ENCODE measurements around the gene ADAM12.

Gene ADAM12

GRCh38 chr10:126422567-126422966, 34.3 kb upstream of the ADAM12 start:
- Histone ChIP-seq H3K36me3 (no peaks in the 10 kb centered on the region), H3K27me3 (no peaks in the 10 kb centered on the region), H3K4me1 (no peaks in the 10 kb centered on the region), H3K9me3 (no peaks in the 10 kb centered on the region), H3K4me3 (ENCODE audit: low read depth, low read length) (no peak overlapping the region)
- TF ChIP-seq, protein P1, sequence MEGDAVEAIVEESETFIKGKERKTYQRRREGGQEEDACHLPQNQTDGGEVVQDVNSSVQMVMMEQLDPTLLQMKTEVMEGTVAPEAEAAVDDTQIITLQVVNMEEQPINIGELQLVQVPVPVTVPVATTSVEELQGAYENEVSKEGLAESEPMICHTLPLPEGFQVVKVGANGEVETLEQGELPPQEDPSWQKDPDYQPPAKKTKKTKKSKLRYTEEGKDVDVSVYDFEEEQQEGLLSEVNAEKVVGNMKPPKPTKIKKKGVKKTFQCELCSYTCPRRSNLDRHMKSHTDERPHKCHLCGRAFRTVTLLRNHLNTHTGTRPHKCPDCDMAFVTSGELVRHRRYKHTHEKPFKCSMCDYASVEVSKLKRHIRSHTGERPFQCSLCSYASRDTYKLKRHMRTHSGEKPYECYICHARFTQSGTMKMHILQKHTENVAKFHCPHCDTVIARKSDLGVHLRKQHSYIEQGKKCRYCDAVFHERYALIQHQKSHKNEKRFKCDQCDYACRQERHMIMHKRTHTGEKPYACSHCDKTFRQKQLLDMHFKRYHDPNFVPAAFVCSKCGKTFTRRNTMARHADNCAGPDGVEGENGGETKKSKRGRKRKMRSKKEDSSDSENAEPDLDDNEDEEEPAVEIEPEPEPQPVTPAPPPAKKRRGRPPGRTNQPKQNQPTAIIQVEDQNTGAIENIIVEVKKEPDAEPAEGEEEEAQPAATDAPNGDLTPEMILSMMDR (IDR thresholded peaks at IDR 0.05; ENCODE audit: low read depth, low read length) = no peak
- DNase-seq = no peak

DNA sequence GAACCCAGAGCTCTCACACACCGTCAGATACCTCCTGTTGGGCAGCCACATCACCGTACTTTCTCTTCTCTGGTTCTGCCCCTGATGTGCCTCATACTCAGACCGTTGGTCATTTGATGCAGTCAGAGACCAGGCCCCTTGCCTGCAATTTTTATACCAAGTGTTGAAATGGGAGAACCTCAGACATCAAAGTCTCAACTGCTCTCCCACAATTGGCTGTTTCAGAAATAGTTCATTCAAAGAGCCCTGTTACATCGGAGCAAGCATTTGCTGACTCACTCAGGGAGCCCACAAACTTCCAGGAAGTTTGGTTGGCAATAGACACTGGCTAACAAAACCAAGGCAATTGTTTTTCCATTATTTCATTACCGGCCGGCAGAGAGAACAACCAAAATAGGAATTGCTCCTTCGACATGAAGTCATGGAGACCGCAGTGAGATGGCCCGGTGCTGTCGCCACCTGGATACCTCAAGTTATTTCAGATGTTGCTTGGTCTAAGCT, 33.5 kb upstream of the ADAM12 start:
- TF ChIP-seq, protein P1 (IDR thresholded peaks at IDR 0.05; ENCODE audit: low read depth, low read length) = no peak
- DNase-seq = no peak
- Histone ChIP-seq H3K27me3 (no peaks in the 10 kb centered on the region), H3K4me3 (ENCODE audit: low read depth, low read length) (no peak overlapping the region), H3K4me1 (no peaks in the 10 kb centered on the region), H3K36me3 (no peaks in the 10 kb centered on the region), H3K9me3 (no peaks in the 10 kb centered on the region)

DNA sequence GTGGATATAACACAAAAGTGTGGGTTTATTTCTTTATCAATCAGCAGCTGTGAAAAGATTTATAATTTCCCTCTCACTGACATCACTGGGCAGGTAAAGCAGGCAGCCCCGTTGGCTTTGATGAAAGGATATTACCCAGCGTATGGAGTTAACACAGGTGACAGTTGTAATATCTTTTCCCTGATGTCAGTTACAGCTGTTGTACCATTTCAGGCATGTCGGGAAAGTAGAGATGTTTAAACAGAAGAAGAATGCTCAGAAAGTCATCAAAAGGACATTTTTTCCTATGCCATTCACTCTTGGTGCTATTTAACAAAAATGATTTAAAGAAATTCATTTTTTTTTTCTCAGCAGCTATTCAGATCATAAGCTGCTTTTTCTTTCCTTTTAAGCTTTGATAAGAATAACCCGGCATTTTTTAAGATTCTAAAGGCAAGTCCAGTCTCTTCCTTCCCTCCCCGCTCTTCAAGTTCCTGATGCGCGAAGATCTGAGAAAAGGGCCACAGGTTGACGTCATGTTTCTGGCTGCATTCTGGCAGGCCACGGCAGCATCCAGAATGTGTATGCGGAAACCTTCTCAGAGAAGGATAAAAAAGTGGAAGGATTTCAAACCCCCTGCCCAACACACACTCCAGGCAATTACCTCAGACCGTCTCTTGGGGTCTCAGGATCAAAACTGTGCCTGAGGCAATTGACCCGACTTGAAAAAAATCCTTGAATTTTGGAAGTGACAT, 32.5 kb upstream of the ADAM12 start:
- H3K4me1 ChIP-seq = no peaks in the 10 kb centered on the region
- no peaks in the 10 kb centered on the region for H3K9me3 ChIP-seq
- H3K27me3 ChIP-seq = no peaks in the 10 kb centered on the region
- no peak for DNase-seq
- no peak overlapping the region for H3K4me3 ChIP-seq (ENCODE audit: low read depth, low read length)
- TF ChIP-seq, protein P1 (IDR thresholded peaks at IDR 0.05; ENCODE audit: low read depth, low read length) = no peak
- H3K36me3 ChIP-seq = no peaks in the 10 kb centered on the region

- Histone ChIP-seq H3K4me3 (ENCODE audit: low read depth, low read length) (no peak overlapping the region), H3K36me3 (no peaks in the 10 kb centered on the region), H3K27me3 (no peaks in the 10 kb centered on the region), H3K9me3 (no peaks in the 10 kb centered on the region), H3K4me1 (no peaks in the 10 kb centered on the region)
- no peak for DNase-seq
- TF ChIP-seq, protein P1 (IDR thresholded peaks at IDR 0.05; ENCODE audit: low read depth, low read length) = no peak
Observed at GRCh38 chr10:126417220-126417825, 29.0 kb upstream of the ADAM12 start.

GRCh38 chr10:126409821-126410220, 21.5 kb upstream of the ADAM12 start:
- Histone ChIP-seq H3K4me1 (no peaks in the 10 kb centered on the region), H3K27me3 (no peaks in the 10 kb centered on the region), H3K36me3 (no peaks in the 10 kb centered on the region), H3K9me3 (no peaks in the 10 kb centered on the region), H3K4me3 (ENCODE audit: low read depth, low read length) (no peak overlapping the region)
- TF ChIP-seq, protein P1 (IDR thresholded peaks at IDR 0.05; ENCODE audit: low read depth, low read length) = no peak
- DNase-seq = no peak

Data from BE2C (cell line).